GM19397 (cell line): ENCODE measurements around the gene RNF175.

ENCODE experiments used
- ATAC-seq: cut with Tn5 transposase; IDR thresholded peaks from one replicate; pipeline ENCODE4 v1.9.1; 2021; ENCODE audit warnings: mild to moderate bottlenecking, moderate library complexity; ENCODE audit not compliant: unreplicated experiment

The RNF175 gene

DNA sequence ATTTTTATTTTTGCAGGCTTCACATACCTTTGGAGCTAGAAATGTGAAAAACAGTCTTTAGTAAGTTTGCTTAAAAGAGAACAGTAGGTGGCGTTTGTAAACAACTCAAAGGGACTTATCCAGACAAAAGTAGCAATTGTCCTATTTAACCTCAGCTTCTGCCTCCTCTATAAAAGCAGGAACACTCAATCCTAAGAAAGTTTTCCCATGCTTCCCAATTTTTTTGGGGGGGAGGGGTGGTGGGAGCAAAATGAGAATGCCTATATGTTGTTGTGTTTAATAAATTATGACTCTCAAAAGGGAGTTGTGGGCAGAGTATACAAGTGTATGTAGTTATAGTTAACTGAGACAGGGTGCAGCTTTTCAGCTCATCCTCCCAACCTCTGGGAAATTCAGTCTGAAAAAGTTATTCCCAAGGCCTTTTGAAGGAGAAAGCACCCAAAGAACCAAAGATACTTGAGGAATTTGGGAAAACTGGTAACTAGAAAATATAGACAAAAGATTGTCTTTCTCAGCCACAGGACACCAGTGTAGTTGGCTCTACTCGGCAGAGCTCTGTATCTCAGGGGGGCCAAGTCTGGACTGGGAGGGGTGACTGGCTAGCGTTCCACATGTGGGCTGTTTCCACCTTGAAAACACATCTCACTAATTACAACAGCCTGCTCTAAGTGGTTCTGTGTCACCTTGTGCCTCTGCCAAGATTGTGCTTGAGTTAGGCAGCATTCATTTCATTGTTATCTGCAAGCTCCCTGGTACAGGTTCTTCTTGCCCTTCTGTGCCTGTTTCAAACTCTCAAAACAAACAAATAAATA, 26.3 kb upstream of the RNF175 start:
- ATAC-seq, result no peak

DNA sequence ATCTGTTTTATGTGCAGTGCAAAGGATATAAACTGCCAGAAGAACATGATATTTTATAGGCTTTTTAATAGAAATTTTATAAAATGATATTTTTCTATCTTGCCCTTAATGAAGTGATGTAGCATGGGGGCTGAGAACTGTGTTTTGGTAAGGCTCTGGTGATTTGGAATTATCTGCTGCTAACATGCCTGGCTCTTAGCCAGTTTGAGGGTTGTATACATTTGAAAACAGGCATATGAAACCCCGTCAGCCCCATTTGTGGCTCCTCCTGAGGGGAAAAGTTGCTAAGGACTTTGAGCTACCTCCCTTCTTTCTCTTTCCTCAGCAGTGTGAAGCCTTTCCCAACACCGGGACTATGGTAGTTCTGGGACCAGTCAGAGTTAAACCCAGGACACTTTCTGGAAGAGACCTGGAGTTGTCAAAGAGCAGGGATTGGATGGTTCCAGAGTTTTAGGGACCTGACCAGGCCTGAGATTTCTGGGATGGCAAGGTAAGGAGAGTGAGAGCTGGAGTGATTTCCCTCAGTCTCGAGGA, 24.4 kb upstream of the RNF175 start:
- no peak for ATAC-seq

DNA sequence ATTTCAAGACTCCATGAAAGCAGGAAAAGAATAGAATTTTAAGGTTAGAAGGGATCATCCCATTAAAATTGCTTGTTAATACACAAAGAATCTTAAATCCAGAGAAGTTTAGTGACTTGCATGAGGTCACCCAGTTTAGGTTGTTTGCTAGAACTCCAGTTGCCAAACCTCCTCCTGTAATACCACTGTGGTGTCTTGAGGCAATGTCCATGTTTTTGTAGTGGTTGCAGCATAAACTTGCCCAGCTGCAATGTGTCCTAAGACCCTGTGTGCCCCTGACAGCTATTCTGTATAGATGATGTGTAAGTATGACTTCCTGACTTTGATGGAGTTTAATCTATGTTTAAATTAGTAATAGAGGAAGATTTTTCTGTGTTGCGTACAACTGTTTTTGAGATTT, 22.8 kb upstream of the RNF175 start:
- no peak for ATAC-seq

DNA sequence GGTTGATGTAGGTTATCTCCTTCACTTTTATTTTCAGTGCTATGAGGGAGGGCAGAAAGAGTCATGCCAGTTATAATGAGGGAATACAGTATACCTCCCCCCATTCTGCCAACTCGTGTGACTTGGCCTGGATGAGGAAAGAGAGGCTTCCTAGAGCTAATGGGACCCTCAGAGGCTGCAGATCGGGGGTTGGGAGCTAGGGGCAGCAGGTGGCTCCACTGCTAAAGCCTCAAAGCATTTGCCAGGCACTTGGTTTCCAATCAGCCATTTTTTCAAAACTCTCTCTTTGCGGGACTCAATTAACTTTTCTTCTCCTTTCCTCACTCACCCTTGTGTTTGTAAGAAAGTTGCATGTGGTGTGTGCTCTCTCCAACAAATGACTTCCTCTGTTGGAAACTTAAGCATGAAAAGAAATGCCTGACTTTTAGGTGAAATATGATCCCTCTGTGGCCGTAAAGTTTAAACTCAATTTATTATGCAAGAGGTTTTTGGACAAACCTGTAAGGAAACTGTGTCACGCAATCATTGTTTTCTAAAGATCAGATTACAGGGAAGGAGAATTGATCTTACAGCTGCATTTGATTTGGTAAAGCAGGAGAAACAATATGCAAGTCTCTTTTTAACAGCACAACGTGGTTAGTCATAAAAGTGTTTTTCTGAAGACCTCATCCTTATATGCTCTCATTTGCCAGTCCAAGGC, 22.0 kb upstream of the RNF175 start:
- ATAC-seq, result no peak

DNA sequence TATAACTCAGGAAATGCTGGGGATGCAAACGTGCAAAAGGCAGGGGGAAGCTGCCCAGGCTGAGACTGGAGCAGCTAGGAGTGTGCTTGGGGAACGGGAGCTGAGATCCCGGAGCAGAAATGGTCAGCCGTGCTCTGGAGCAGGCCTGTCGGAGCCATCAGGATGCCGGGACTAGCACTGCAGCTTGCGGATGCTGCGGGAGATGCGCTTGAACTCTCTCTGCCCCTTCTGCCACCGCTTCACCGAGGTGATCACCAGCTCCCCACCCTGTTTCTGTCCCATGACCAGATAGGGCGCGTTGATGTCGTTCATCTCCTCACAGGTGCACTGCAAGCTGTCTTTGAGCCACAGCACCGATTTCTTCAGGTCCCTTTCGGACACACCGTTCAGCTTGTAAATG, 21.5 kb upstream of the RNF175 start:
- peak; percentile 13 for ATAC-seq

DNA sequence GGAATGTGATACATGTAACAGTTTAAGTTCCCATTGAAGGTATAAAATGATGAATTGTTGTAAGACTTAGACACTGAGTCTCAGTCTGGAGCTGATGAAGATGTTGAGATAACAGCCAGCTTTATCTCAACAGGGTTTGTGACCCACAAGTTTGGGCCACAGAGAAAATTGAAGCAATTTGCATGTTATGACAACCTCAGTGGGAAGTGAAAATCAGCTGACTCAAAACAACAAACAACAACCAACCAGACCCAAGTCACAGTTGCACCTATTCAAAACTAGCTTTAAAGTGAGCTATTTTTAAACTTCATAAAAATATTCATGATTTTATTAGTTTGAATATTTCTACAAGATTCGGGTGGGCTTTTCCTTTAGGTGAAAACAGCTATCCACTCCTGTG, 21.1 kb upstream of the RNF175 start:
- ATAC-seq, result peak; percentile 70

DNA sequence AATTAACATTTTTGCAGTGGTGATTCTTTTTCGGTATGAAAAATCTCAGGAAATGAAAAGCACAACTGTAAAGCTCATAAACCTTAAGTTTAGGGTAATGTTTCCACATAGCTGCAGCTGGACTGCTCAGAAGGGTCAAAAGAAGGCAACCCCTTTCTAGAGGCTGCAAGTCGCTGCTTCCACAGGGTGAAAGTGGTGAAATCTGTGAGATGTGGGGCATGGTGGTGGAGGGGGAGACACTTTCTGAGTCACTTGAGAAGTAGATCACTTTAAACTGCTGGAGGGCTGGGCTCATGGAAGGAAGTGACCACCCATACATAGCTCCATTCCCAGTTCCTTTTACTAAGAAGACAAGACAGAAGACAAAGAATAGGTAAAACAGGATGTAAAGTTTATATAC, 20.4 kb upstream of the RNF175 start:
- ATAC-seq, result no peak

DNA sequence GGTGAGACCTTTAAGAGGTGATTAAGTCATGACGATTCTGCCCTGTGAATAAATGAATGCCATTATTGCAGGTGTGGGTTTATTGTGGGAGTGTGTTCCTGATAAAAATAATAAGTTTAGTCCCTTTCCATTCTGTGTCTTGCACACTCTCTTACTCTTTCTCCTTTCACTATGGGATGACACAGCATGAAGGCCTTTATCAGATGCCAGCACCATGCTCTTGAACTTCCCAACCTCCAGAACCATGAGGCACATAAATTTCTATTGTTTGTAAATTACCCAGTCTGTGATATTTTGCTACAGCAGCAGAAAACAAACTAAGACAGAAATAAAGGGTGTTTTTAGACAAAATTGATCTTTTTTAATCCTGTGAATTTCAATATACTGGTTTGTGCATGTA, 18.6 kb upstream of the RNF175 start:
- ATAC-seq, result no peak

DNA sequence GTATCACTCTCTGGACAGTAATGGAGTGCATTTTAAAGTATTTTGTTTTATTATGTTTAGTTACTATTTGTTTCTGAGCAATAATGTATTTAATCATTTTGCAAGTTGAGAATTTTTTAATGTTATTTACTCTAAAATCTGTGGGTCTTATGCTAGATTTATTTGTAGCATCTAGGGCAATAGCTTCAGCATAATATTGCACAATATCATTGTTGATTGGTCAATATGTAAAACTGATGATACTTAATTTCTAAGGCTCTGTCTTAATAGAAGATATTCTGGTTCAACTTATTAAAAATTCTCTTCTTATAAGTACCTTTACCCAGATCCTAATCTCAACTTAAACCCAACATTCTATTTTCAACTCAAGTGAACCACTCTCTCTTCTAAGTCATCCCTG, 17.6 kb upstream of the RNF175 start:
- no peak for ATAC-seq

DNA sequence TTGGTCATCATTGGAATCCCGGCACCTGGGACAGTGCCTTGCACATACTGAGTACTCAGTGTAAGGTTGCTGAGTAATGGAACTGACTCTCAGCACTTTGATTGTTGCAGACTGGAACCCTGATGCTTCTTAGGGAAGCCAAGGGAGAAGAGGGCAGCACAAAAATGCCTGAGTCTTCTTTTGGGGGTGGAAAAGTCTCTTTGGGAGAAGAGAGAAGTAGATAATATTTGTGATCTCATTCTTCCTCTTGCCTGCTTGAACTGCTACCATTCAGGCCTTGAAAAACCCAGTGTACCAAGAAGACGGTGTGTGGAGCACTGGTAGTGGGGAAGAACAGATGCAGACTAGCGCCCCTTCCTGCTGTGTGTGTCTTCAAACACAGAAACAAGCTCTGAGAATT, 16.8 kb upstream of the RNF175 start:
- no peak for ATAC-seq

DNA sequence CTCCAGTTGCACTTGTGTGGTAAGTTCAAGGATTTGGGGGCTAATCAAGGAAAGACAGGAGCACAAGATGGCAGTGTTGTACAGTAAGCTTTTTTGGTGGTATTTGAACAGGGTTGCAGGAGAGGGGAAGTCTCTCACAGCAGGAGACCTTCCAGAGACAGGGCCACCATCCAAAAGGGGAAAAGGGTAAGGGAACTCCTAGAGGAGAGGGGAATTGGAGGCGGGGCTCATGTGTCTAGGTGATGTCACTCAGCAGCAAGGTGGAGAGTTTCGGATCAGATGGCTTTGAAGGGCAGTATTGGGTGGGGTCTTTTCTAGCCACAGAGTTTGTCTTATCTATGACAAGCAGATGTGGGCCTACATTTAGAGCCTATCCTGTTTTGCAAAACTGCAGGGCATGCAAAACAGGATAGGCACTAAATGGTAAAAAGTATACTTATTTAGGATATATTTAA, 13.4 kb upstream of the RNF175 start:
- ATAC-seq, result no peak

DNA sequence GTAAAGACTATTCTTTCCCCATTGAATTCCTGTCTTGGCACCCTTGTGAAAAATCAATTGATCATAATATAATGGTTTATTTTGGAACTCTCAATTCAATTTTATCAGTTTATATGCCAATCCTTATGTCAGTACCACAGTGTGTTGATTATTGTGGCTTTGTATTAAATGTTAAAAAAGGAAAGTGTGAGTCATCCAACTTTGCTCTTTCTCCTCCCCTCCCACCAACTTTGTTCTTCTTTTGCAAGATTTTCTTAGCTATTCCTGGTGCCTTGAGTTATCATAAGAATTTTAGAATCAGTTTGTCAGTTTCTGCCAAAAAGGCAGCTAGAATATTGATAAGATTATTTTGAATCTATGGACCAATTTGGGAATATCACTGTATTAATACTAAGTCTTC, 11.2 kb upstream of the RNF175 start:
- no peak for ATAC-seq

DNA sequence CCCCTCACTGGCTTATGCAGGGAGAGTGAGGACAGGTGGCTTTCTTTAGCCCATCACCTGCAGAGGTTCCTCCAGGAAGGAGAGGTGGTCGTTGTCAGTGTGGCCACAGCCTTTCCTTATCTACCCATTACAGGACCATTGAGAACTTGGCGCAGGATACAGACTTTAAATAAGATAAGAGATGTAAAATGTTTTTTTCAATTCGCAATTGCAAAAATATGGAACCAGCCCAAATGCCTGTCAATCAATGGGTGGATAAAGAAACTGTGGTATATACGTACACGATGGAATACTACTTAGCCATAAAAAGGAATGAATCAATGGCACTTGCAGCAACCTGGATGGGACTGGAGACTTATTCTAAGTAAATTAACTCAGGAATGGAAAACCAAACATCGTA, 6.9 kb upstream of the RNF175 start:
- no peak for ATAC-seq

DNA sequence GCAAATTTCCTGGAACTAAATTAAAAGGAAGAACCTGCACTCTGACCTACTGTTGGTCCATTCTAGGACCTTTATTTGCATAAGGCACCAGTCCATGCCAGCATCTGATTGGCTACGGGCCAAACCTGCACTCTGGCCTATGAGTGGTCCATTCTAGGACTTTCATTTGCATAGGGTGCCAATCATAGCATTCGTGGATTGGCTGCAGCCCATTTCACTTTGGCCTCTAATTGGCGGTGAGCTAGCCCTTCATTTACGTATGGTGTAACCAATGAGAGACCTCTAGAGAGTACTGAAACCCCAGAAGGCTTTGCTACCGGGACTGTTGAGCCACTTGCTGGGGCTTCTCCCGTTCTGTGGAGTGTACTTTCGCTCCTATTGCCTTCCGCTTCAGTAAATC, 6.1 kb upstream of the RNF175 start:
- ATAC-seq, result no peak

DNA sequence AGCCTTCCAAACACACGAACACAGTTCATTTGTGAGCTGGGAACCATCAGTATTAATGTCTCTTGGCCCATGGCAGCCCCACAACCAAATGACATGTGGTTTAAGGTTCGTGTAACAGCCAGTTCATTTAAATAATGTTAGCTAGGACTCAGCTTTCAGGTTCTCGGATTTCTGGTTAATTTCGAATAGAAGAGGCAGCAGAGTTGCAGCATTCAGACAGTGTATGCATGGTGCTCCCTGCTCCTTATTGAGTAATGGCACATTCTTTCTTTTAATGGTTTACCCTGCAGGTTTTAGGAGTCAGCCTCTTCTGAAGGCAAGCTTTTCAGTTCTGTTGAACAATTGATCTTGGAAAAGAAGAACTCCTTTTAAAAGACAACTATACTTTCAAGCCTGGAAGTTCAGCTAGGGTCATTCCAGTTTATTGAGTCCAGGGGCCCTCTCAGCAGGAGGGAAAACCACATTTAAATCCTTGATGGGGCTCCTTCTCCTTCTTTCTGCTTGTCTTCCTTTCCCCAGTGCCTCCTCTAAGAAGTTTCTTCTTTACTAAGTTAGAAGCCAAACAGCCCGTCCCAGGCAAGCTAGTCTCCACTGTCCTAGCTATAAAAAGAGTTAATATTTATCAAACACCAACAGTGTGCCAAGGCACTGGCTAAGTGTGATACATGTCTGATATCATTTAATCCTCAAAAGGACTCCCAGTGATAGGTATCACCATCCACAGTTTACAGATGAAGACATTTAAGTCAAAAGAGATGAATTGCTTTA, 5.0 kb upstream of the RNF175 start:
- ATAC-seq, result no peak

DNA sequence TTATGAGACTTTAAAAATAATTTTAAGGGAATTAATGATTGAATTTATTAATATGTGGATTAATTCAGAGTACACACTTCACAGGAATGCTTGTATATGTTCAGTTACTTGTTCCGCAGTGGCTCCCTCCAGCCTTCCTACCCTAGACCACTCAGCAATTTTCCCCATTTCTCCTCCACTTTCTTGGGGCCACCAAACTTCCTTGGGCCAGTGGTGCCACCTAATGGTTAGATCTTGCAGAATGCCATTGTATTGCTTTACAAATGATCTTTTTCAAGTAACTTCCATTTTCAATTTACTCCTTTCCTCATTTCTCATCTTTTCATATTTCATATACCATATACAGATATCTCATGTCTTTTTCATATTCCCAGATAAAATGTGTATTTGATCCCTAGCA, 3.6 kb upstream of the RNF175 start:
- no peak for ATAC-seq

DNA sequence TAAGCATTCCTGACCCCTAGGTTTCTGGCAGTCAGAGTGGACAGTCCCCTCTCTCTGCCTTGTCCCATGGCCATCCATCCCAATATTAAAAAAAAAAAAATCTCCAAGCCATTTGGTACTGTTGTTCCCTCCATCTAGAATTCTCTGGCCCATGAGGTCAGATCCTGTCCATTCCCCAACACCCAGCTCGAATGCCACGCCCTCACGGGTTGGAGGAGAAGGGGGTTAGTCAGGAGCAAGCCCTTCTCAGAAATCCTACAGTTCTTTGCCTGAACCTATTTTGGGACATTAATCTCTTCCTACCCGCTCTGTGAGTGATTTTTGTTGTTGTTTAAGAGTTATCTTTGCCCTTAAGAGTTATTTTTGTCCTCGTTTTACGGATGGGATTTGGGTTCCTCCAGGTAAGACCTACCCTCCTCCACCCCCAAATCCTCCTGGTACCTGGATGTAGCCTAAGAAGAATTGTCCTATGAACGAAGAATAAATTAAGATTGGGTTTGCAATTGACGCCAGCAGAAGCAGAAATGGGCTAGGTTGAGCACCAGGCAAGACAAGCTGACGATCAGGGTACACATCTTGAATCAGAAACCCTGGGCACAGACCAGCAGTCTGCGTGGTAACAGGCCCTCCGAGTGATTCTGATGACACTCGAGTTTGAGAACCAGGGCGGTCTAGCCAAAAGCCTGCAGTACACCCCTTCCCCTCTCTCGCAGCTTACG, 977 bp downstream of the RNF175 start:
- no peak for ATAC-seq

DNA sequence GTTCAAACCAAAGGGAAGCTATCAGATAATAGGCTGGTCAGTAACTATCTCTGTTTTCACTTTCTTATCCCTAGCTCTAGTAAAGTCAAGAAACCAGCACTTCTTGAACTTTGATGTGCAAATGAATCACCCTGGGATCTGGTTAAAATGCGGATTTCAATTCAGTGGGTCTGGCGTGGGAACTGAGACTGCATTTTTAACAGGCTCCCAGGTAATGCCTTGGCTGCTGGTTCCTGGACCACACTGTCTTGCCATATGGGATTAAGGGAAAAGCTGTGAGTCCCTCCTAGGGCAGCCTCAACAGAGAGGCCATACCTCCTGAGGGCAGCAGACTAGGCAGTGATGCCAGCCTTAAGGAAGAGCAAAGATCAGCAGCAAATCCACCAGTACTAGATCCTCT, 1.7 kb downstream of the RNF175 start:
- ATAC-seq, result no peak

DNA sequence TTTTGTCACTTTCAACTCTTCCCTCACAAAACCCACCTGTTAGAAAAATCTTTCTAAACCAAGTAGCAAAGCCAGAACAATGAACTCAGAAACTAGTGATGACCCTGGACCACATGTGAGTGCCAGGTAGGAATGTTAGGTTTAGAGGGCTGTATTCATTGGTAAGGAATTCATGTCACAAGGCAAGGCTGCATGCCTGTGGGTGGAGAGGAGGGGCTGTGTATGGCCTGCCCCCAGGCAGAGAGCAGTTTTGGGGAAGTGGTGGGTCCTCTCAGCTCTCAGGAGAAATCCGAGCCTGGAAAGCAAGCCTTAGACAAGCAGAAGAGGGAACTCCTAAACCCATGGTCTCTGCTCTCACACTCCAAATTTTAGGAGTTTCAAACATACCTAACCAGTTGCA, 2.4 kb downstream of the RNF175 start:
- ATAC-seq, result no peak

DNA sequence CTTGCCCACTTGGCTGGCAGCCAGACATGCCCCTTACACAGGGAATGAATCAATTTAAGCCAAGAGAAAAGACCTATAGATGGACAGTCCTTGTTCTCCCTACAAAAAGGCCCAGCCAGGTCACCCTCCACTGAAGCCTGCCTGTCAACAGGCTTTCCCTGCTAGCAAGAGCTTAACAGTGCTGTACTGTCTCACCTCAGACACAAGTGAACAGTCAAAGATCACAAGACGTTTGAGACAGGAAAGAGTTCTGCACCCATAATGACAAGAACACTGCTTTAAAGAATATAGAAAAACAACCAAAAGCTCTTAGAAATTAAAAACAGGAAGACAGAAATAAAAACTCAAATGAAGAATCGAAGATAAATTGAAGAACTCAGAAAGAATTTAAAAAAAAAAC, 4.6 kb downstream of the RNF175 start:
- no peak for ATAC-seq
